H9 (cell line): ENCODE data around the gene FAM124A. TPM values are rescaled to one million over a fixed set of nuclear protein-coding genes. Genes with fewer than 3 reads are reported as not detected.

Experiments used
- DNase-seq: peaks from one replicate; pipeline ENCODE4 v3.0.0-alpha.2; 2017
- H2AFZ ChIP-seq: one replicate; pipeline ENCODE4 v1.6.1; 2013; ENCODE audit warnings: mild to moderate bottlenecking, low read length, control low read depth, moderate library complexity
- H2AK5ac ChIP-seq: 2 replicates; pipeline ENCODE4 v1.6.1; 2013; ENCODE audit warnings: low read length, control low read depth, mixed read lengths; ENCODE audit not compliant: insufficient read length
- H2BK120ac ChIP-seq: one replicate; pipeline ENCODE4 v1.6.1; 2013; ENCODE audit warnings: low read depth, mild to moderate bottlenecking, low read length, control low read depth, inconsistent platforms; ENCODE audit not compliant: poor library complexity, severe bottlenecking
- H2BK12ac ChIP-seq: 2 replicates; pipeline ENCODE4 v1.6.1; 2013; ENCODE audit warnings: low read length, control low read depth, mixed read lengths, low read depth; ENCODE audit not compliant: insufficient read length
- H2BK15ac ChIP-seq: 2 replicates; pipeline ENCODE4 v1.6.1; 2013; ENCODE audit warnings: low read depth, low read length, control low read depth
- H2BK20ac ChIP-seq: one replicate; pipeline ENCODE4 v1.6.1; 2013; ENCODE audit warnings: low read depth, mild to moderate bottlenecking, low read length, control low read depth, inconsistent platforms; ENCODE audit not compliant: poor library complexity, severe bottlenecking
- H2BK5ac ChIP-seq: 2 replicates; pipeline ENCODE4 v1.6.1; 2013; ENCODE audit warnings: low read length, control low read depth, mixed read lengths; ENCODE audit not compliant: insufficient read length
- H3K14ac ChIP-seq: 2 replicates; pipeline ENCODE4 v1.6.1; 2013; ENCODE audit warnings: low read length, control low read depth; ENCODE audit not compliant: insufficient read depth
- H3K18ac ChIP-seq: 2 replicates; pipeline ENCODE4 v1.6.1; 2013; ENCODE audit warnings: low read depth, mild to moderate bottlenecking, mixed read lengths, low read length, control low read depth; ENCODE audit not compliant: insufficient read length
- H3K23ac ChIP-seq: 2 replicates; pipeline ENCODE4 v1.6.1; 2013; ENCODE audit warnings: low read length, control low read depth, mixed read lengths, low read depth; ENCODE audit not compliant: insufficient read length
- H3K23me2 ChIP-seq: 2 replicates; pipeline ENCODE4 v1.6.1; 2013; ENCODE audit warnings: low read depth, mild to moderate bottlenecking, mixed read lengths, low read length, control low read depth; ENCODE audit not compliant: insufficient read length, poor library complexity, severe bottlenecking
- H3K27ac ChIP-seq: 2 replicates; pipeline ENCODE4 v1.5.1; 2013; ENCODE audit warnings: low read length, control low read depth, mixed read lengths, low read depth; ENCODE audit not compliant: insufficient read length
- H3K27me3 ChIP-seq: 2 replicates; pipeline ENCODE4 v1.6.1; 2013; ENCODE audit warnings: low read length, control low read depth, inconsistent platforms; ENCODE audit not compliant: insufficient read depth
- H3K4ac ChIP-seq: 2 replicates; pipeline ENCODE4 v1.6.1; 2013; ENCODE audit warnings: low read depth, mild to moderate bottlenecking, control low read depth, inconsistent platforms, low read length, moderate library complexity
- H3K4me1 ChIP-seq: 2 replicates; pipeline ENCODE4 v1.6.1; 2013; ENCODE audit warnings: low read length, control low read depth, inconsistent platforms; ENCODE audit not compliant: insufficient read depth
- H3K4me2 ChIP-seq: 2 replicates; pipeline ENCODE4 v1.6.1; 2013; ENCODE audit warnings: low read length, control low read depth, mixed read lengths; ENCODE audit not compliant: insufficient read length, insufficient read depth
- H3K56ac ChIP-seq: 2 replicates; pipeline ENCODE4 v1.6.1; 2013; ENCODE audit warnings: low read depth, mild to moderate bottlenecking, mixed read lengths, low read length, control low read depth; ENCODE audit not compliant: insufficient read length
- H3K79me1 ChIP-seq: 2 replicates; pipeline ENCODE4 v1.6.1; 2013; ENCODE audit warnings: low read depth, mild to moderate bottlenecking, moderate library complexity, low read length, control low read depth, inconsistent platforms; ENCODE audit not compliant: insufficient read depth, poor library complexity, severe bottlenecking
- H3K79me2 ChIP-seq: 2 replicates; pipeline ENCODE4 v1.6.1; 2013; ENCODE audit warnings: low read length, control low read depth, inconsistent platforms; ENCODE audit not compliant: insufficient read depth
- H3K9ac ChIP-seq: 2 replicates; pipeline ENCODE4 v1.6.1; 2013; ENCODE audit warnings: low read length, control low read depth, mixed read lengths; ENCODE audit not compliant: insufficient read length; ENCODE audit errors: extremely low read depth
- H3K9me3 ChIP-seq: one replicate; pipeline ENCODE4 v1.6.1; 2013; ENCODE audit warnings: low read depth, low read length, inconsistent platforms; ENCODE audit not compliant: control insufficient read depth
- H3T11ph ChIP-seq: one replicate; pipeline ENCODE4 v1.6.1; 2013; ENCODE audit warnings: mild to moderate bottlenecking, low read length, control low read depth, inconsistent platforms
- H4K20me1 ChIP-seq: one replicate; pipeline ENCODE4 v1.6.1; 2013; ENCODE audit not compliant: control insufficient read depth, insufficient read length, insufficient read depth
- H4K5ac ChIP-seq: 2 replicates; pipeline ENCODE4 v1.6.1; 2013; ENCODE audit warnings: low read depth, mild to moderate bottlenecking, mixed read lengths, low read length, control low read depth; ENCODE audit not compliant: insufficient read length
- H4K8ac ChIP-seq: replicated peaks from 2 replicates; pipeline ENCODE4 v1.6.1; 2013; ENCODE audit warnings: low read length, control low read depth, mixed read lengths, low read depth; ENCODE audit not compliant: insufficient read length
- H4K91ac ChIP-seq: 2 replicates; pipeline ENCODE4 v1.6.1; 2013; ENCODE audit warnings: low read depth, mild to moderate bottlenecking, moderate library complexity, mixed read lengths, low read length, control low read depth; ENCODE audit not compliant: insufficient read length
- H3K27ac Mint-ChIP-seq, 3 experiments: 2 replicates in 2 of 3; 3 replicates in 1 of 3; pipeline ENCODE4 v1.8.0; 2020 to 2021; ENCODE audit warnings: mixed read lengths in 3 of 3, mild to moderate bottlenecking in 1 of 3, moderate library complexity in 1 of 3
- H3K27me3 Mint-ChIP-seq: 2 replicates; pipeline ENCODE4 v1.8.0; 2021; ENCODE audit warnings: low read depth, mild to moderate bottlenecking, moderate library complexity, mixed read lengths
- H3K36me3 Mint-ChIP-seq, 3 experiments: 2 replicates in 2 of 3; 3 replicates in 1 of 3; pipeline ENCODE4 v1.8.0; 2020 to 2021; ENCODE audit warnings: low read depth in 3 of 3, mixed read lengths in 3 of 3; ENCODE audit not compliant: insufficient read depth in 1 of 3
- H3K4me1 Mint-ChIP-seq, 2 experiments: 2 replicates each; pipeline ENCODE4 v1.8.0; 2020; ENCODE audit warnings: mixed read lengths in 2 of 2
- H3K4me3 Mint-ChIP-seq, 2 experiments: 2 replicates in 1 of 2; 3 replicates in 1 of 2; pipeline ENCODE4 v1.8.0; 2020 to 2021; ENCODE audit warnings: mild to moderate bottlenecking in 2 of 2, mixed read lengths in 2 of 2, moderate library complexity in 1 of 2
- H3K9me3 Mint-ChIP-seq, 2 experiments: 2 replicates in 1 of 2; 3 replicates in 1 of 2; pipeline ENCODE4 v1.8.0; 2020; ENCODE audit warnings: mild to moderate bottlenecking in 2 of 2, mixed read lengths in 2 of 2, moderate library complexity in 1 of 2
- WGBS: extraction: QIAGEN DNeasy Blood & Tissue Kit; methylation state at CpG from one replicate; pipeline ENCODE4 v1.1.7; 2013; ENCODE audit warnings: missing lambda C conversion rate, low lambda C conversion rate, mixed read lengths; ENCODE audit not compliant: insufficient read length; ENCODE audit errors: extremely low coverage; 5-methylcytosine and 5-hydroxymethylcytosine counted together
- total RNA-seq: library from RNA; stranded (reverse); gene quantifications from 2 replicates; pipeline ENCODE4 v1.2.1, GENCODE V29; 2021
- TF ChIP-seq, protein P1 (sequence below): fragments of 200-600 bp; sonication (generic); conservative IDR thresholded peaks from 3 replicates; pipeline ENCODE4 v1.8.0; 2021; ENCODE audit warnings: antibody characterized with exemption, mild to moderate bottlenecking

FAM124A gene
- total RNA-seq, 1 experiment from 2014 or later = 41.9 TPM

DNA sequence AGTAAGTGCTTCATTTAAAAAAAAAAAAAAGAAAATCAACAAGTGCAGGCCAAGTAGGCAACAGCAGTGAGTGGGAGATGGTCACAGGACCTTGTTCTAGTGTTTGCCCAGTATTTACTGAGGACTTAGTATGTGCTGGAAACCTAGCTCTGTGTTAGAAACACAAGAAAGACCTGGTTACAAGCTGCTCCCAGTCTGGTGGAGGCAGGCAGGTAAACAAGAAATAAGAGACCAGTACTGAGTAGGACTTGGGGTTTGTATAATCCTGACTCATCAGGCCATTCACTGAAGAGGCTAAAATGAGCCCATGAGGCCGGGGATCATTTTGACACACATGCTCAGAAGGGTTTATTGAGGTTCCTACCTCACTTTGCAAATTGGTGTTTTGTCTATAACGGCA, 95.8 kb downstream of the FAM124A start:
- Histone ChIP-seq H3K27ac (no peak overlapping the region), H4K8ac (no peak overlapping the region), H3T11ph (no peak overlapping the region), H3K27me3 (no peaks in the 10 kb centered on the region; the same call in 1 of the 2 replicates), H2AK5ac (no peak overlapping the region), H2BK12ac (no peak overlapping the region), H4K5ac (no peak overlapping the region), H4K91ac (no peak overlapping the region), H3K79me2 (no peaks in the 10 kb centered on the region), H3K56ac (no peak overlapping the region), H3K9me3 (no peaks in the 10 kb centered on the region), H3K4ac (no peak overlapping the region), H3K18ac (no peak overlapping the region), H3K79me1 (no peaks in the 10 kb centered on the region), H3K14ac (no peak overlapping the region), H3K23me2 (no peaks in the 10 kb centered on the region), H4K20me1 (no peaks in the 10 kb centered on the region), H3K23ac (no peak overlapping the region), H2BK5ac (no peak overlapping the region), H2BK120ac (no peak overlapping the region), H2AFZ (no peak overlapping the region), H3K9ac (no peak overlapping the region), H2BK20ac (no peak overlapping the region), H3K4me1 (peaks cover 8% of the 10 kb centered on the region), H3K4me2 (no peak overlapping the region), H2BK15ac (no peak overlapping the region)
- peaks cover 0 to 6% (median 3%) of the 10 kb centered on the region in 3 experiments; a peak in 4 of 7 replicates for H3K36me3 Mint-ChIP-seq
- no peak overlapping the region for H3K4me3 Mint-ChIP-seq
- DNase-seq = no peak
- WGBS = no CpG with 5 or more reads among the region's 2 CpGs
- no peaks in the 10 kb centered on the region; a peak in 1 of 5 replicates for H3K9me3 Mint-ChIP-seq
- TF ChIP-seq, protein P1, sequence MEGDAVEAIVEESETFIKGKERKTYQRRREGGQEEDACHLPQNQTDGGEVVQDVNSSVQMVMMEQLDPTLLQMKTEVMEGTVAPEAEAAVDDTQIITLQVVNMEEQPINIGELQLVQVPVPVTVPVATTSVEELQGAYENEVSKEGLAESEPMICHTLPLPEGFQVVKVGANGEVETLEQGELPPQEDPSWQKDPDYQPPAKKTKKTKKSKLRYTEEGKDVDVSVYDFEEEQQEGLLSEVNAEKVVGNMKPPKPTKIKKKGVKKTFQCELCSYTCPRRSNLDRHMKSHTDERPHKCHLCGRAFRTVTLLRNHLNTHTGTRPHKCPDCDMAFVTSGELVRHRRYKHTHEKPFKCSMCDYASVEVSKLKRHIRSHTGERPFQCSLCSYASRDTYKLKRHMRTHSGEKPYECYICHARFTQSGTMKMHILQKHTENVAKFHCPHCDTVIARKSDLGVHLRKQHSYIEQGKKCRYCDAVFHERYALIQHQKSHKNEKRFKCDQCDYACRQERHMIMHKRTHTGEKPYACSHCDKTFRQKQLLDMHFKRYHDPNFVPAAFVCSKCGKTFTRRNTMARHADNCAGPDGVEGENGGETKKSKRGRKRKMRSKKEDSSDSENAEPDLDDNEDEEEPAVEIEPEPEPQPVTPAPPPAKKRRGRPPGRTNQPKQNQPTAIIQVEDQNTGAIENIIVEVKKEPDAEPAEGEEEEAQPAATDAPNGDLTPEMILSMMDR = no peak
- H3K4me1 Mint-ChIP-seq = peaks cover 24 to 30% of the 10 kb centered on the region in 2 experiments
- no peak overlapping the region for H3K27ac Mint-ChIP-seq
- no peaks in the 10 kb centered on the region; the same call in 1 of the 2 replicates for H3K27me3 Mint-ChIP-seq
